H9 (cell line): Measurements from ENCODE around the gene FAM25A. TPM values are rescaled to one million over a fixed set of nuclear protein-coding genes. Genes with fewer than 3 reads are reported as not detected.
"Not testable (repeated sequence)": the region's sequence is repeated elsewhere in the genome, so short reads cannot be mapped to it uniquely, and the experiment has no call there.

Experiments used
- DNase-seq: peaks from one replicate; pipeline ENCODE4 v3.0.0-alpha.2; 2017
- H2AFZ ChIP-seq: one replicate; pipeline ENCODE4 v1.6.1; 2013; ENCODE audit warnings: mild to moderate bottlenecking, low read length, control low read depth, moderate library complexity
- H2AK5ac ChIP-seq: 2 replicates; pipeline ENCODE4 v1.6.1; 2013; ENCODE audit warnings: low read length, control low read depth, mixed read lengths; ENCODE audit not compliant: insufficient read length
- H2BK120ac ChIP-seq: one replicate; pipeline ENCODE4 v1.6.1; 2013; ENCODE audit warnings: low read depth, mild to moderate bottlenecking, low read length, control low read depth, inconsistent platforms; ENCODE audit not compliant: poor library complexity, severe bottlenecking
- H2BK12ac ChIP-seq: 2 replicates; pipeline ENCODE4 v1.6.1; 2013; ENCODE audit warnings: low read length, control low read depth, mixed read lengths, low read depth; ENCODE audit not compliant: insufficient read length
- H2BK15ac ChIP-seq: 2 replicates; pipeline ENCODE4 v1.6.1; 2013; ENCODE audit warnings: low read depth, low read length, control low read depth
- H2BK20ac ChIP-seq: one replicate; pipeline ENCODE4 v1.6.1; 2013; ENCODE audit warnings: low read depth, mild to moderate bottlenecking, low read length, control low read depth, inconsistent platforms; ENCODE audit not compliant: poor library complexity, severe bottlenecking
- H2BK5ac ChIP-seq: 2 replicates; pipeline ENCODE4 v1.6.1; 2013; ENCODE audit warnings: low read length, control low read depth, mixed read lengths; ENCODE audit not compliant: insufficient read length
- H3K14ac ChIP-seq: 2 replicates; pipeline ENCODE4 v1.6.1; 2013; ENCODE audit warnings: low read length, control low read depth; ENCODE audit not compliant: insufficient read depth
- H3K18ac ChIP-seq: 2 replicates; pipeline ENCODE4 v1.6.1; 2013; ENCODE audit warnings: low read depth, mild to moderate bottlenecking, mixed read lengths, low read length, control low read depth; ENCODE audit not compliant: insufficient read length
- H3K23ac ChIP-seq: 2 replicates; pipeline ENCODE4 v1.6.1; 2013; ENCODE audit warnings: low read length, control low read depth, mixed read lengths, low read depth; ENCODE audit not compliant: insufficient read length
- H3K23me2 ChIP-seq: 2 replicates; pipeline ENCODE4 v1.6.1; 2013; ENCODE audit warnings: low read depth, mild to moderate bottlenecking, mixed read lengths, low read length, control low read depth; ENCODE audit not compliant: insufficient read length, poor library complexity, severe bottlenecking
- H3K27ac ChIP-seq: 2 replicates; pipeline ENCODE4 v1.5.1; 2013; ENCODE audit warnings: low read length, control low read depth, mixed read lengths, low read depth; ENCODE audit not compliant: insufficient read length
- H3K27me3 ChIP-seq: 2 replicates; pipeline ENCODE4 v1.6.1; 2013; ENCODE audit warnings: low read length, control low read depth, inconsistent platforms; ENCODE audit not compliant: insufficient read depth
- H3K4ac ChIP-seq: 2 replicates; pipeline ENCODE4 v1.6.1; 2013; ENCODE audit warnings: low read depth, mild to moderate bottlenecking, control low read depth, inconsistent platforms, low read length, moderate library complexity
- H3K4me1 ChIP-seq: 2 replicates; pipeline ENCODE4 v1.6.1; 2013; ENCODE audit warnings: low read length, control low read depth, inconsistent platforms; ENCODE audit not compliant: insufficient read depth
- H3K4me2 ChIP-seq: 2 replicates; pipeline ENCODE4 v1.6.1; 2013; ENCODE audit warnings: low read length, control low read depth, mixed read lengths; ENCODE audit not compliant: insufficient read length, insufficient read depth
- H3K56ac ChIP-seq: 2 replicates; pipeline ENCODE4 v1.6.1; 2013; ENCODE audit warnings: low read depth, mild to moderate bottlenecking, mixed read lengths, low read length, control low read depth; ENCODE audit not compliant: insufficient read length
- H3K79me1 ChIP-seq: 2 replicates; pipeline ENCODE4 v1.6.1; 2013; ENCODE audit warnings: low read depth, mild to moderate bottlenecking, moderate library complexity, low read length, control low read depth, inconsistent platforms; ENCODE audit not compliant: insufficient read depth, poor library complexity, severe bottlenecking
- H3K79me2 ChIP-seq: 2 replicates; pipeline ENCODE4 v1.6.1; 2013; ENCODE audit warnings: low read length, control low read depth, inconsistent platforms; ENCODE audit not compliant: insufficient read depth
- H3K9ac ChIP-seq: 2 replicates; pipeline ENCODE4 v1.6.1; 2013; ENCODE audit warnings: low read length, control low read depth, mixed read lengths; ENCODE audit not compliant: insufficient read length; ENCODE audit errors: extremely low read depth
- H3K9me3 ChIP-seq: one replicate; pipeline ENCODE4 v1.6.1; 2013; ENCODE audit warnings: low read depth, low read length, inconsistent platforms; ENCODE audit not compliant: control insufficient read depth
- H3T11ph ChIP-seq: one replicate; pipeline ENCODE4 v1.6.1; 2013; ENCODE audit warnings: mild to moderate bottlenecking, low read length, control low read depth, inconsistent platforms
- H4K20me1 ChIP-seq: one replicate; pipeline ENCODE4 v1.6.1; 2013; ENCODE audit not compliant: control insufficient read depth, insufficient read length, insufficient read depth
- H4K5ac ChIP-seq: 2 replicates; pipeline ENCODE4 v1.6.1; 2013; ENCODE audit warnings: low read depth, mild to moderate bottlenecking, mixed read lengths, low read length, control low read depth; ENCODE audit not compliant: insufficient read length
- H4K8ac ChIP-seq: replicated peaks from 2 replicates; pipeline ENCODE4 v1.6.1; 2013; ENCODE audit warnings: low read length, control low read depth, mixed read lengths, low read depth; ENCODE audit not compliant: insufficient read length
- H4K91ac ChIP-seq: 2 replicates; pipeline ENCODE4 v1.6.1; 2013; ENCODE audit warnings: low read depth, mild to moderate bottlenecking, moderate library complexity, mixed read lengths, low read length, control low read depth; ENCODE audit not compliant: insufficient read length
- H3K27ac Mint-ChIP-seq, 3 experiments: 2 replicates in 2 of 3; 3 replicates in 1 of 3; pipeline ENCODE4 v1.8.0; 2020 to 2021; ENCODE audit warnings: mixed read lengths in 3 of 3, mild to moderate bottlenecking in 1 of 3, moderate library complexity in 1 of 3
- H3K27me3 Mint-ChIP-seq: 2 replicates; pipeline ENCODE4 v1.8.0; 2021; ENCODE audit warnings: low read depth, mild to moderate bottlenecking, moderate library complexity, mixed read lengths
- H3K36me3 Mint-ChIP-seq, 3 experiments: 2 replicates in 2 of 3; 3 replicates in 1 of 3; pipeline ENCODE4 v1.8.0; 2020 to 2021; ENCODE audit warnings: low read depth in 3 of 3, mixed read lengths in 3 of 3; ENCODE audit not compliant: insufficient read depth in 1 of 3
- H3K4me1 Mint-ChIP-seq, 2 experiments: 2 replicates each; pipeline ENCODE4 v1.8.0; 2020; ENCODE audit warnings: mixed read lengths in 2 of 2
- H3K4me3 Mint-ChIP-seq, 2 experiments: 2 replicates in 1 of 2; 3 replicates in 1 of 2; pipeline ENCODE4 v1.8.0; 2020 to 2021; ENCODE audit warnings: mild to moderate bottlenecking in 2 of 2, mixed read lengths in 2 of 2, moderate library complexity in 1 of 2
- H3K9me3 Mint-ChIP-seq, 2 experiments: 2 replicates in 1 of 2; 3 replicates in 1 of 2; pipeline ENCODE4 v1.8.0; 2020; ENCODE audit warnings: mild to moderate bottlenecking in 2 of 2, mixed read lengths in 2 of 2, moderate library complexity in 1 of 2
- WGBS: extraction: QIAGEN DNeasy Blood & Tissue Kit; methylation state at CpG from one replicate; pipeline ENCODE4 v1.1.7; 2013; ENCODE audit warnings: missing lambda C conversion rate, low lambda C conversion rate, mixed read lengths; ENCODE audit not compliant: insufficient read length; ENCODE audit errors: extremely low coverage; 5-methylcytosine and 5-hydroxymethylcytosine counted together
- total RNA-seq: library from RNA; stranded (reverse); gene quantifications from 2 replicates; pipeline ENCODE4 v1.2.1, GENCODE V29; 2021
- TF ChIP-seq, protein P1 (sequence below): fragments of 200-600 bp; sonication (generic); conservative IDR thresholded peaks from 3 replicates; pipeline ENCODE4 v1.8.0; 2021; ENCODE audit warnings: antibody characterized with exemption, mild to moderate bottlenecking

Gene FAM25A
- total RNA-seq, 1 experiment from 2014 or later = not detected

DNA sequence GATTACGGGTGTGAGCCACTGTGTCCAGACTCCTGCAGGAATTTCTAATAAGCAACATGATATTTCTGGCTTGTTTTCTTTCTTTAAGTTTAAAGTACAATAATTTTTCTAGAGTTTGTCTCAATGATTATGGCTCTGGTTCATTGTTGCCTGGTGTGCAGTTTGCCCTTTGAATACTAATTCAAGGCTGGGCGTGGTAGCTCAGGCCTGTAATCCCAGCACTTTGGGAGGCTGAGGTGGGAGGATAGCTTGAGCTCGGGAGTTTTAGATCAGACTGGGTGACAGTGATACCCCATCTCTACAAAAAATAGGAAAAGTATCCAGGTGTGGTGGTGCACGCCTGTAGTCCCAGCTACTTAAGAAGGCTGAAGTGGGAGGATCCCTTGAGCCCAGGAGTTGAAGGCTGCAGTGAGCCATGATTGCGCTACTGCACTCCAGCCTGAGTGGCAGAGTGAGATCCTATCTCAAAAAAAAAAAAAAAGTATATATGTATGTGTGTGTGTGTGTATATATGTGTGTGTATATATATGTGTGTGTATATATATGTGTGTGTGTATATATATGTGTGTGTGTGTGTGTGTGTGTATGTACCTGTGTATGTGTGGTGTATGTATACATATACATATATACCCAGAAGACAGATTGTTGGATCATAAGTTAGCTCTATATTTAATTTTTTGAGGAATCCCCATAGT, 43.6 kb upstream of the FAM25A start:
- Histone ChIP-seq H2AFZ (no peak overlapping the region), H3K4ac (no peak overlapping the region), H3T11ph (no peak overlapping the region), H3K79me1 (no peaks in the 10 kb centered on the region), H3K23ac (no peak overlapping the region), H3K9me3 (no peaks in the 10 kb centered on the region), H2BK12ac (no peak overlapping the region), H3K27ac (no peak overlapping the region), H3K9ac (no peak overlapping the region), H3K18ac (no peak overlapping the region), H3K4me1 (no peaks in the 10 kb centered on the region; the same call in 1 of the 2 replicates), H3K4me2 (no peak overlapping the region), H4K5ac (no peak overlapping the region), H2BK20ac (no peak overlapping the region), H2BK120ac (no peak overlapping the region), H4K8ac (no peak overlapping the region), H3K79me2 (no peaks in the 10 kb centered on the region), H2BK5ac (no peak overlapping the region), H2AK5ac (no peak overlapping the region), H3K27me3 (peaks cover 10% of the 10 kb centered on the region; the same call in 1 of the 2 replicates), H3K56ac (no peak overlapping the region), H3K14ac (no peak overlapping the region), H2BK15ac (no peak overlapping the region), H4K91ac (no peak overlapping the region), H4K20me1 (no peaks in the 10 kb centered on the region), H3K23me2 (peaks cover 3% of the 10 kb centered on the region)
- H3K27me3 Mint-ChIP-seq = peaks cover 24% of the 10 kb centered on the region
- peaks cover 0 to 3% (median 0%) of the 10 kb centered on the region in 3 experiments; a peak in 1 of 7 replicates for H3K36me3 Mint-ChIP-seq
- no CpG with 5 or more reads among the region's 5 CpGs for WGBS
- peaks cover 0 to 4% of the 10 kb centered on the region in 2 experiments; a peak in 1 of 5 replicates for H3K9me3 Mint-ChIP-seq
- peaks cover 19 to 22% of the 10 kb centered on the region in 2 experiments for H3K4me1 Mint-ChIP-seq
- TF ChIP-seq, protein P1, sequence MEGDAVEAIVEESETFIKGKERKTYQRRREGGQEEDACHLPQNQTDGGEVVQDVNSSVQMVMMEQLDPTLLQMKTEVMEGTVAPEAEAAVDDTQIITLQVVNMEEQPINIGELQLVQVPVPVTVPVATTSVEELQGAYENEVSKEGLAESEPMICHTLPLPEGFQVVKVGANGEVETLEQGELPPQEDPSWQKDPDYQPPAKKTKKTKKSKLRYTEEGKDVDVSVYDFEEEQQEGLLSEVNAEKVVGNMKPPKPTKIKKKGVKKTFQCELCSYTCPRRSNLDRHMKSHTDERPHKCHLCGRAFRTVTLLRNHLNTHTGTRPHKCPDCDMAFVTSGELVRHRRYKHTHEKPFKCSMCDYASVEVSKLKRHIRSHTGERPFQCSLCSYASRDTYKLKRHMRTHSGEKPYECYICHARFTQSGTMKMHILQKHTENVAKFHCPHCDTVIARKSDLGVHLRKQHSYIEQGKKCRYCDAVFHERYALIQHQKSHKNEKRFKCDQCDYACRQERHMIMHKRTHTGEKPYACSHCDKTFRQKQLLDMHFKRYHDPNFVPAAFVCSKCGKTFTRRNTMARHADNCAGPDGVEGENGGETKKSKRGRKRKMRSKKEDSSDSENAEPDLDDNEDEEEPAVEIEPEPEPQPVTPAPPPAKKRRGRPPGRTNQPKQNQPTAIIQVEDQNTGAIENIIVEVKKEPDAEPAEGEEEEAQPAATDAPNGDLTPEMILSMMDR = no peak
- H3K27ac Mint-ChIP-seq = no peak overlapping the region
- no peak for DNase-seq
- no peak overlapping the region for H3K4me3 Mint-ChIP-seq

DNA sequence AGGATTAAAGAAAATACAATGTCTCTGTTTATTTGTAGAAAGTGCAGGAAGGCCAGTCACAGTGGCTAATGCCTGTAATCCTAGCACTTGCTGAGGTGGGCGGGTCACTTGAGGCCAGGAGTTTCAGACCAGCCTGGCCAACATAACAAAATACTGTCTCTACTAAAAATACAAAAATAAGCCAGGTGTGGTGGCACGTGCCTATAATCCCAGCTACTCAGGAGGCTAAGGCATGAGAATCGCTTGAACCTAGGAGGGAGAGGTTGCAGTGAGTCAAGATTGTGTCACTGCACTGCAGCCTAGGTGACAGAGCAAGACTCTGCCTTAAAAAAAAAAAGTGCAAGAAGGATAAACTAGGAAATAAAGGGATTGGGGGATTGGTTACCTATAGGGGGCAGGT, 41.6 kb upstream of the FAM25A start:
- H2AFZ ChIP-seq, H3K56ac ChIP-seq, H3K27ac ChIP-seq, H2AK5ac ChIP-seq, DNase-seq, H3K18ac ChIP-seq, H3K36me3 Mint-ChIP-seq, H3K14ac ChIP-seq, H2BK15ac ChIP-seq, H3K23ac ChIP-seq, H3K79me1 ChIP-seq, H2BK20ac ChIP-seq, H3K9ac ChIP-seq, H3K23me2 ChIP-seq, H3K79me2 ChIP-seq, H3T11ph ChIP-seq, H2BK12ac ChIP-seq, H3K27me3 ChIP-seq, H4K20me1 ChIP-seq, H3K9me3 Mint-ChIP-seq, H2BK120ac ChIP-seq, H3K4me3 Mint-ChIP-seq, H3K9me3 ChIP-seq, H3K4ac ChIP-seq, H4K8ac ChIP-seq, H4K5ac ChIP-seq, H3K27me3 Mint-ChIP-seq, H2BK5ac ChIP-seq, H3K4me1 ChIP-seq, H3K4me2 ChIP-seq, H4K91ac ChIP-seq: not testable (repeated sequence)
- peaks cover 14 to 16% of the 10 kb centered on the region in 2 experiments for H3K4me1 Mint-ChIP-seq
- H3K27ac Mint-ChIP-seq = 0 out of 7 replicates have a peak overlapping the region, but pooled peaks of 1 of the 3 experiments have one; percentile 8
- no CpG with 5 or more reads among the region's 3 CpGs for WGBS
